ENCODE data around the gene HDGF. TPM values are rescaled to one million over a fixed set of nuclear protein-coding genes. Genes with fewer than 3 reads are reported as not detected.

Gene HDGF
- total and polyA plus RNA-seq, 2 donors (not counting 3 experiments of a cell fraction or from before 2014, with no cell fraction given) = 95.1 to 298 TPM

- H3K79me2 ChIP-seq (ENCODE audit: control insufficient read depth, insufficient read depth, low read length) = peaks cover 46% of the 10 kb centered on the region
- ChIA-PET CTCF (no interaction called here), POLR2A (no interaction called here)
- H4K20me1 ChIP-seq (replicated peaks; ENCODE audit: control insufficient read depth, extremely low read depth, insufficient read depth, low read length) = no peaks in the 10 kb centered on the region
- H3K4me2 ChIP-seq (ENCODE audit: insufficient read depth, low read length) = no peak overlapping the region
- no peak overlapping the region for H3K27ac ChIP-seq (ENCODE audit: insufficient read depth, low read depth, low read length)
- BruUV-seq (replicated peaks) = no TSS peak
- H3K36me3 ChIP-seq (ENCODE audit: control insufficient read depth in 2 of 2, extremely low read depth in 1 of 2, insufficient read depth in 2 of 2, low read length in 2 of 2) = peaks cover 11 to 17% of the 10 kb centered on the region in 2 experiments
- no peak overlapping the region for H3K9ac ChIP-seq (replicated peaks; ENCODE audit: extremely low read depth, insufficient read depth, low read length)
- H3K9me3 ChIP-seq (replicated peaks; ENCODE audit: control insufficient read depth, insufficient read depth, low read length) = no peaks in the 10 kb centered on the region
- peaks cover 29% of the 10 kb centered on the region for H3K4me1 ChIP-seq (ENCODE audit: control insufficient read depth, extremely low read depth, insufficient read depth, low read length)
- TF ChIP-seq FOS (IDR thresholded peaks at IDR 0.05; ENCODE audit: borderline replicate concordance, insufficient read depth, low read length) = no peak
- TF ChIP-seq JUN (IDR thresholded peaks at IDR 0.05; ENCODE audit: borderline replicate concordance, insufficient read depth, insufficient read length, low read depth) = no peak
- TF ChIP-seq, protein P1, sequence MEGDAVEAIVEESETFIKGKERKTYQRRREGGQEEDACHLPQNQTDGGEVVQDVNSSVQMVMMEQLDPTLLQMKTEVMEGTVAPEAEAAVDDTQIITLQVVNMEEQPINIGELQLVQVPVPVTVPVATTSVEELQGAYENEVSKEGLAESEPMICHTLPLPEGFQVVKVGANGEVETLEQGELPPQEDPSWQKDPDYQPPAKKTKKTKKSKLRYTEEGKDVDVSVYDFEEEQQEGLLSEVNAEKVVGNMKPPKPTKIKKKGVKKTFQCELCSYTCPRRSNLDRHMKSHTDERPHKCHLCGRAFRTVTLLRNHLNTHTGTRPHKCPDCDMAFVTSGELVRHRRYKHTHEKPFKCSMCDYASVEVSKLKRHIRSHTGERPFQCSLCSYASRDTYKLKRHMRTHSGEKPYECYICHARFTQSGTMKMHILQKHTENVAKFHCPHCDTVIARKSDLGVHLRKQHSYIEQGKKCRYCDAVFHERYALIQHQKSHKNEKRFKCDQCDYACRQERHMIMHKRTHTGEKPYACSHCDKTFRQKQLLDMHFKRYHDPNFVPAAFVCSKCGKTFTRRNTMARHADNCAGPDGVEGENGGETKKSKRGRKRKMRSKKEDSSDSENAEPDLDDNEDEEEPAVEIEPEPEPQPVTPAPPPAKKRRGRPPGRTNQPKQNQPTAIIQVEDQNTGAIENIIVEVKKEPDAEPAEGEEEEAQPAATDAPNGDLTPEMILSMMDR (IDR thresholded peaks at IDR 0.05; ENCODE audit: extremely low read depth in 1 of 2, insufficient read depth in 1 of 2, low read depth in 1 of 2, low read length in 2 of 2) = no peak
- TF ChIP-seq, protein P2, sequence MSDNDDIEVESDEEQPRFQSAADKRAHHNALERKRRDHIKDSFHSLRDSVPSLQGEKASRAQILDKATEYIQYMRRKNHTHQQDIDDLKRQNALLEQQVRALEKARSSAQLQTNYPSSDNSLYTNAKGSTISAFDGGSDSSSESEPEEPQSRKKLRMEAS (IDR thresholded peaks at IDR 0.05; ENCODE audit: insufficient read depth, insufficient read length) = no peak
- TF ChIP-seq POLR2A (IDR thresholded peaks at IDR 0.05; ENCODE audit: low read depth, low read length) = no peak
- no peak for TF ChIP-seq EZH2 (IDR thresholded peaks at IDR 0.05; ENCODE audit: borderline replicate concordance, low read depth, low read length, severe bottlenecking)
- TF ChIP-seq GATA2 (IDR thresholded peaks at IDR 0.05; ENCODE audit: insufficient read depth, insufficient read length, low read depth, low read length) = no peak
- TF ChIP-seq POLR2AphosphoS5 (IDR thresholded peaks at IDR 0.05; ENCODE audit: insufficient read depth, low read depth, low read length) = no peak
- no peak for TF ChIP-seq MYC (IDR thresholded peaks at IDR 0.05; ENCODE audit: low read depth, low read length)
- intact Hi-C loops (cut with micrococcal nuclease) = loop anchor here (5.0 kb wide), 1 partner anchor 150 kb away; the partner anchor contains the start of gene PEAR1
- H3K9me1 ChIP-seq (replicated peaks; ENCODE audit: control insufficient read depth, extremely low read depth, insufficient read depth, low read length) = no peaks in the 10 kb centered on the region
- H3K4me3 ChIP-seq (replicated peaks in 1 of 3; ENCODE audit: insufficient read depth in 1 of 3, low read depth in 1 of 3, low read length in 3 of 3) = no peak overlapping the region
- DNase-seq (ENCODE audit: low read depth, low spot score) (no peak), FAIRE-seq (no peak)
- H2AFZ ChIP-seq (ENCODE audit: low read depth, low read length) = no peak overlapping the region
- dilution Hi-C loops (cut with MboI; ENCODE audit: extremely low pct_ligation_motif_present, low sequenced_read_pairs) = no loop called here
- no peaks in the 10 kb centered on the region for H3K27me3 ChIP-seq (ENCODE audit: control insufficient read depth in 2 of 2, insufficient read depth in 2 of 2, low read length in 2 of 2)
These were observed 8.7 kb downstream of the HDGF start for GRCh38 chr1:156742801-156743200.

Measured in endothelial cell of umbilical vein (primary cell).